GM23338 (cell line): ENCODE results near the gene LMBR1.

Experiments
- CTCF ChIP-seq, 2 experiments: fragments of 200-600 bp in 1 of 2; sonication (generic) in 1 of 2; conservative IDR thresholded peaks; 2 replicates each; pipeline versions ENCODE4 v1.5.1 to v1.6.1; 2016 to 2017; ENCODE audit warnings: antibody characterized with exemption in 2 of 2, low read depth in 2 of 2, mild to moderate bottlenecking in 2 of 2, moderate library complexity in 1 of 2
- EZH2phosphoT487 ChIP-seq: fragments of 200-600 bp; sonication (generic); IDR thresholded peaks from one replicate; pipeline ENCODE4 v1.8.1; 2018; ENCODE audit warnings: antibody characterized with exemption; ENCODE audit not compliant: unreplicated experiment

GRCh38 chr7:156820445-156821063 lies 72.4 kb downstream of the LMBR1 start:
- TF ChIP-seq CTCF (conservative IDR thresholded peaks at IDR 0.05; ENCODE audit: low read depth in 2 of 2) (peak; percentile 56 to 68), EZH2phosphoT487 (no peak)
